ENCODE data around the gene CKAP5.

DNA sequence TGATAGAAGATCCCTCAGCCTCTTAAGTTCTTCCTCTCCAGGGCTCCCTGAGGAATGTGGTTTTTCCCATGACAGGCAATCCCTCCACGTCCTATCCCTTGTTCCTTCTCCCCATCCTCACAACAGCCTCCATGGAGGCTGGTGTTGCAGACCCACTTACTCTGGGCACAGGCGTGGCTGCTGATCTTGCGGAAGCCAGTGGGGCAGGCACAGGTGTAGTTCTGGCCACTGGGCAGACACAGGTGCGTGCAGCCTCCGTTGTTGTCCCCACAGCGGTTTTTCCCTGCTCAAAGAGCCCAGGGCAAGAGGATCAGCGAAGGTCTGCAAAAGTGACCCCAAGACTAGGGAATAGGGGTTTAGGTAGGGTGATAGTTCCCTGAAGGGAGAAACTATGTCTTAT, 43.2 kb upstream of the CKAP5 start:
- TF ChIP-seq CTCF (IDR thresholded peaks at IDR 0.05) (no peak), POLR2A (IDR thresholded peaks at IDR 0.05) (no peak)
